ENCODE data around the gene JUP.

Gene JUP

GRCh38 chr17:41750862-41751261 is 35.6 kb downstream of the JUP start:
- DNase-seq, result no peak

- DNase-seq, result no peak
These were observed 38.2 kb downstream of the JUP start for GRCh38 chr17:41748275-41748674.

- no peak for DNase-seq
These were observed 44.8 kb downstream of the JUP start for GRCh38 chr17:41741709-41742108.

DNA sequence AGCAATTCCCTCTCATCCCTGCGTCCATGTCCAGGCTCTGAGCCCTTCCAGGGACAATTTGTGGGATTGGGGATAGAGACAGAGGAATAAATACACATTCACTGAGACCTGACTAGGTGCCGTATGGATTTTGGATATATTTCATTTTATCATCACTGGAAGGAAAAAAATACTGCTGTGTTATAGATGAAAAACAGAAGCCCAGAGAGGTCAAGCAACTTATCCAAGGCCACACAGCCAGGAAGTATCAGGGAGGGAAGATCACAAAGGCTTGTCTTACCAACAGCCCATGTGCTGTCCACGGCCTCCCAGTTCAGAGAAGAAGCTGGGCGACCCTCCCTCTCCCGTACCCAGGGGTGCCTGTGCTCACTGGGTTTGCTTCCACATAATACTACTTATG is 46.0 kb downstream of the JUP start:
- DNase-seq, result no peak

DNA sequence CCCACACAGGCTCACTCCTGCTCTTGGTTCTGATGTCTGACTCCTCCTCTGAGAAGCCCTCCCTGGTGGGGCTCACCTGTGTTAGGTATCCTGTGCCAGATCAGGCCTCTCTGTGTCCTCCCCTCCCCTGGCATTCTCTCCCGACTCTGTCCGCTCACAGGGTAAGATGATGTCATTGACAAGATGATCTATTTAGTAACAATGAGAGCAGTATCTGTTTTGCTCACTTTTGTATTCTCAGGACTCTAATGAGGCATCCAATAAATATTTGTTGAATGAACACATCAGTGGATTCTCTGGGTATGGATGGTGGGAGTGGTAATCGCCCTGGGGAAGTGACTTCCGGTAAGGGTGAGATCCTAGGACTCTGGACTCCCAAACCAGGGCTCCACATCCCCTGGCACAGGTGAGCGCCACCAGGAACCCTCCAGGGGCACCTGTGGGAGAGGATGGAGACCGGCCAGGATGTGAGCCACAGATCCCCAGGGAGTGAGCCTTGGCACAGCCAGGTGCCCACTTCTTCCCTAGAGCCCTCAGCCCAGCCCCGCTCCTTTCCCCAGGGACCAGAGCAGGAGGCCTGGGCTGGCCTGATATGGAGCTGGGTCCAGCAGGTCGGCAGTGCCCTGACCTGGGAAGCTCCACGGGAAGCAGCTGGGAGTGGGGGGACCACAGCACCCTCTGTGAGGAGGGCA is 46.7 kb downstream of the JUP start:
- DNase-seq, result no peak

GRCh38 chr17:41738801-41739112 is 47.8 kb downstream of the JUP start:
- no peak for DNase-seq

DNA sequence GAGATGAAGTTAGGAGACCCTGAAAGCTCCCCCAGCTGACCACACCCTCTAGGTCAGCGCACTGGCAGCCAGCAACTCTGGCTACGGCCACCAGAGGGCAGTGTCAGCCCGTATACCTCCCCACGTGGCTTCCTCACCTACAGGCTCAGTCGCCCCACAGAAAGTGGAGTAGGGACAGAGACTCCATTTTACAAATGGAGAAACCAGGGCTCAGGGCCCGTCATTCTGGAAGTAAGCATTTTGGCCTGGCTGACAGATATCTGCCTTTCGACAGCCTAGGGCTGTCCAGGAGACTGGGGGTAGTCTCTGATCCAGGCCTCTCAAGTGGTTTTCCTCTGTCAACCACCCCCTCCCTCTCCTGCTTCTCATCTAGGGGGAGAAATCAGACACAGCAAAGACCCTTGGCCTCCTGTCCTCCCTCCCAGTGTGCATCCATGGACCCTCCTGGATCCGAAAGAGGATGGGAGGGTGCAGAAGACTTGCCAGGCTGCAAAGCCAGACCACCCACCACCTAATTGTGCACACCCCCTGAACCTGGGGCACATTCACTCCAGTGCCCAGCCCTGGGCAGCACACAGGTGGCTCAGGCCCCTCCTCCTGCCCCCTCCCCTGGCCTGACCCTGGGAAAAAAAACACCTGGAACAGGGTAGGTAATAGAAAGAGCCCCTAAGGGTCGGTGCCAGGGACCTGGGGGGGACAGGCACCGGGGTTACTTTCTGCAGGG is 48.3 kb downstream of the JUP start:
- peak; percentile 83 for DNase-seq

DNA sequence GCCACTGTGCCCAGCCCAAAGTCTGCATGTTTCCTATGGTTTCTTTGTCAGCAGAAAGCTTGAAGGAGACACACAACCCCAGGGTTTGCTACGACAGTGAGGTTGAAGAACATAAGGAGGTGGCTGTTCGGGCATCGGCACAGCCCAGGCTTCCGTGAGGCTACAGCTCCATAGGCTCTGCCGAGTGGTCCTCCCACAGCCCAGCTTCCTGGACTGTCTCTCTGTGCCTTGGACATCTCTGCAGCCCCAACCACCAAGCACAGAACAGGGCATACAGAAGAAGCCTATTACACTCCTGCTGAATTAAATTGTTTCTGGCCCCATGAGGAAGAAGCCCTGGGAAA is 48.9 kb downstream of the JUP start:
- DNase-seq, result no peak

- DNase-seq, result no peak
These were observed 49.4 kb downstream of the JUP start for GRCh38 chr17:41736983-41737679.

- no peak for DNase-seq
These were observed 50.8 kb downstream of the JUP start for GRCh38 chr17:41735744-41736143.

DNA sequence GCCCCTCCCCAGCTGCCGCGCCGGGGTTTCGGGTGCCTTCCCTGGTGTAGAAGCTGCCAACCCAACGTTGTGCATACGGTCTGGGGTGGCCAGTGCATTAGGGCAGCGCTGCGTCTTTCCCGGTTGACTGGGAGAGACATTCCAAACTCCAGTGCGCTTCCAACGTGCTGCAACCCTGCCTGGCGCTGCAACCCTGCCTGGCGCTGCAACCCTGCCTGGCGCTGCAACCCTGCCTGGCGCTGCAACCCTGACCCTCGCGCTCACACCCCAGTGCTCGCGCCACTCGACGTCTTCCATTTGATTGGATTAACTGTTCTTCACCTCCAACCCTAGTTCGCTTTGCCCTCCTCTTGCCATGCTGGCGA is 51.6 kb downstream of the JUP start:
- no peak for DNase-seq

DNA sequence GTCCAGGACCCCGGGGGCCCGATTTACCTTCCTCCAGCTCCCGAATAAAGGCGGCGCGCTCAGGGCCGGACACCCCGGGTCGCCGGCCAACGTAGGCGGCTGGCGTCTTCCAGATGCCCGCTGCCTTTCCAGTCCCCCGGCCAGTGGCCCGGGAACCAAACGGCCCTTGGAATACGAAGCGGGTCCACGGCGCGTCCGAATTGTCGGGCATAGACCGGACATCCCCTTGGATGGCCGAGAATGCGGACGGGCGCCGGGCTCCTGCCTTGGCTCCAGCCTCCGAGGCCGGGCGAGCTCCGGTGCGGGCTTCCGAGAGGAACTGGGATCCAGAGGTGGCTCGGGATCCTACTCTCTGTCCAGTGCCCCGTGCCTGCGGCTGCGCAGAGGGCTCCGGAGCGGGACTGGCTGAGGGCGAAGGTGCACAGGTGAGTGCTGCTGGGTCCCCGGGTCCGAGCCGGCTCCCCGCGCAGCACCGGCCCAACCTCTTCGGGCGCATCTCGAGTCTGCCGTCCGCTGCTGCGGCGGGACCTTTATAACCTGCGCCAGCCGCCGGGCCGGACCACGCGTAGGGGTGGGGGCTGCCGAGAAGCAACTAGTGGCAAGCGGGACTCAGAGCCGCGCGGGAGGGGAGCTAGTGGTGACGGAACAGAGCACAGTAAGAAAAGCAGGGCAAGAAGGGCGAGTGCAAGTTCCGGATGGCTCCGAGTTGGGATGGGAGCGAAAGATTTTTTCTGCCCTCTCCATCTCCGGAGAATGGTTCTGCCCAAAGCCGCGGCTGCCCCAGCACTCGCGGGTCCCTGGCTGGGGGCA is 52.2 kb downstream of the JUP start, which contains the start of gene HAP1:
HAP1 (minus strand) TSS at position 505 of the 810 bp plus-strand sequence; CDS start at position 496, 9 bp downstream.
- peak; percentile 31 for DNase-seq

DNA sequence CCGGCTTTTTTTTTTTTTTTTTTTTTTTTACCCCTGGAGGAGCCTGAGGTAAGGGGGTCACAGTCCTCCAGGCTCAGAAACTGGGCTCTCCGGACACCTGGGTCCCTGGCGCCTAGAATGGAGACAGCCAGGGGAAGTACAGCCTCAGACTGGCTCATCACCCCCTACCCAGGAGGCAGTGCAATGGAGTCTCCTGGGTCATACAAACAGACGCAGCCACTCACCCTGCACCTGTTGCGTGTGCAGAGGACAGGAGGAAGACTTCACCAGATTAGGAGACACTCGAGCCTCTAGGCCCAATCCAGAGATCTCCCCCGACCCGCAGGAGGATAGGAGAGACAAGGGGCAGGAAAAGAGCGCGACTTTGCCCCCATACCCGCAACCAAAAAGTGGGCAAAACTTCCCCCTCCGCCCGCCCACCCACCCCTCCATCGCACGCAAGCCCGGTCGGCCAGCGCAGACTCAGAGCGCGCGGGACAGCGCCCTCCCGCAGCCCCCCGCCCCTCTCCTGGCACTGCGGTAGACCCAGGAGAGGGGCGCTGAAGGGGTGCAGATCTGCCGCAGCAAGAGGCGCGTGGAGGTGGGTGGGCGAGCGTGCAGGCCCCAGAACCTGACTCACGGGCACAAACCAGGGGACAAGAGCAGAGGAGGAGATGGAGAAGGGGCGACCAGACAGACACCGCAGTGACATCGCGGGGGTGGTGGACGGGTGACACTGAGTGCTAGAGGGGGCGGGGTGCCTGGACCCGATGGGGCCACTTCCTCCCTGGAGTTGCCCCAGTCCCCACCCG is 53.0 kb downstream of the JUP start:
- no peak for DNase-seq

DNA sequence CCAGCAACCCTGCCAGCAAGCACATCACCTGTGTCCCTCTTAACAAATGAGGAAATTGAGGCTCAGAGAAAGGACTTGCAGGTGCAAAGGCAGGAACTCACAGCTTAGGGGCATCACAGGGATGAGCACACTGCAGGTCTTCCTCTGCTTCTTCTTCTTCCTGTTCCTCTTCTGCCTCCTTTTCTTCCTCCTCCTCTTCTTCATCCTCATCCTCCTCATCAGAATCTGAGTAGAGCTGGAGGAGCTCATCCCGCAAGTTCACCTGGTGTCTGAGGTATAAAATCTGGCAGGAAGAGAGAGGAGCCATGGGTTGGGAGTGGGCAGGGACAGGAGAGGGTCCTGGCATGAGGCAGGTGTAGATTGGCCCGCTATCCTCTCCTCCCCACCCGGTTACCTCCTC is 54.7 kb downstream of the JUP start:
- no peak for DNase-seq

- no peak for DNase-seq
These were observed 56.0 kb downstream of the JUP start for GRCh38 chr17:41730479-41730878.

DNA sequence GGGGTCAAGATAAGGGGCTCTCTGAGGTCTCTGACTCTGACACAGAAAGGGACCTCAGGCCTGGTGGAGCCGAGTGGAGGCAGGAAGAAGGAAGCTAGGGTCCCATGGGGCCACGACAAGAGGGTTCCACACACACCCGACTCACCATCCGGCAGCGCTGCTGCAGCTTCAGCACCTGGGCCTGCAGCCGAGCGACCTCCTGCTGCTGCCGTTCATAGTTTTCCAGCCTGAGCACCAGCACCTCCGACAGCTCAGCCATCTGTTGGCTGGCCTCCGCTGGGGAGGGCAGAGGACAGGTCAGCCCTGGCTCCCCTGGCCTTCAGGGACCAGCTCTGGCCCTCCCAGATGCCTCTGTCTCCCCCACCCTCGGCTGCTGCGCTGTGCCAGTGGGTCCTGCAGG is 58.5 kb downstream of the JUP start:
- DNase-seq, result no peak

- no peak for DNase-seq
These were observed 61.4 kb downstream of the JUP start for GRCh38 chr17:41725134-41725533.

DNA sequence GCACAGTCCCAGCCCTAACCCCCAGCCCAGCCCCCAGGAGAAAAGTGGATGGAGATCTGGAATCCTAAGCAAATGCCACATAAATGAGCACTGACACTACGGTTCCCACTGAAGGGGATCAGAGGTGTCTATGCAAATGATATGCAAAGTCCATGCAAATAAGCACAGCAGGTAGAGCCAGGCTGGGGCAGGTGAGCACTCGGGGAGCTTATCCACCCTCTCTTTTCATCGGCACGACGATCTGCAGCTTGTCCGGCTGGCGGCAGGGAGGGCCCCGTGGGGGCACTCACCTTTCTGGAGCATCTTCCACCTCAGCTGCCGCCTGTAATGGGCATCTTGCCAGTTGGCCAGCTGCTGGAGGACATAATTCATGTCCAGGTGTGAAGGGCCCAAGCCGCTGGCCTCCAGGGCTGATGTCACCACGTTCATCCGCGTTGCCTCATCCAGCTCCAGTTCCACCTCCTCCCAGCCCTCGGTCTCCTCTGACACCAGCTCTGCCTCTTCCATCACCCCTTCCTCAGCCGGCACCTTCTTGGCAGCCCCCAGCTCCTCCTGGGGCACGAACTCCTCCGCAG is 61.9 kb downstream of the JUP start:
- DNase-seq, result no peak

- no peak for DNase-seq
These were observed 62.6 kb downstream of the JUP start for GRCh38 chr17:41723801-41724475.

DNA sequence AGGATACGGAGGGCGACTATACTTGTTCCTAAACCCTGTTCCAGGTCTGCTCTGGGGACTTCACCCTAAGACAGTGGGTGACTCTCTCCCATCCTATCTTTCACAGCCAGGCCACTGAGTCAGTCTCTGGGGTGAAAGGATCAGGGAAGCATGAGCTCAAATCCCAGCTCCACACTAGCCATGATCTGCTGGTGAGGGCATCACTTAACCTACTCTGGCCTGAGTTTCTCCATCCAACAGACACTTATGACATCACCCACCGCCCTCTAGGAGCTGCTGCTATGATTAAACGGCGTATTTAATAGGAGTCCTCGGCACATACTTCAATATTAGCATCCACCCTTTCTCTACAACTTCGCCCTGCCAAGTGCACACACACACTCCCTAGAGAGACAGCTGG is 64.3 kb downstream of the JUP start:
- DNase-seq, result no peak

- no peak for DNase-seq
These were observed 68.2 kb downstream of the JUP start for GRCh38 chr17:41718287-41718645.
